SK-N-SH treated with all-trans-retinoic acid at 6 μM for 48 hours (cell line): ENCODE measurements around the gene SHC3.

ENCODE experiments used
- ARNTL ChIP-seq: fragments of 450-650 bp; formaldehyde crosslinking; IDR thresholded peaks from 2 replicates; pipeline ENCODE4 v1.5.0; 2020; ENCODE audit warnings: low read depth, mild to moderate bottlenecking, moderate library complexity, borderline replicate concordance
- RARB ChIP-seq: fragments of 250-450 bp; sonication (Bioruptor Pico); IDR thresholded peaks from 2 replicates; pipeline ENCODE4 v1.8.0; 2021; ENCODE audit warnings: mild to moderate bottlenecking, moderate library complexity
- TCF4 ChIP-seq: fragments of 250-450 bp; sonication (Bioruptor Pico); IDR thresholded peaks from 2 replicates; pipeline ENCODE4 v1.8.0; 2021; ENCODE audit warnings: mild to moderate bottlenecking, moderate library complexity, borderline replicate concordance
- TOX ChIP-seq: fragments of 250-450 bp; sonication (Bioruptor Pico); IDR thresholded peaks from 2 replicates; pipeline ENCODE4 v1.8.0; 2021; ENCODE audit warnings: mild to moderate bottlenecking, moderate library complexity, borderline replicate concordance
- ZFP3 ChIP-seq: fragments of 250-450 bp; sonication (Bioruptor Pico); IDR thresholded peaks from 2 replicates; pipeline ENCODE4 v1.5.0; 2020; ENCODE audit warnings: mild to moderate bottlenecking, moderate library complexity
- ZNF565 ChIP-seq: fragments of 450-650 bp; formaldehyde crosslinking; conservative IDR thresholded peaks from 2 replicates; pipeline ENCODE4 v1.5.0; 2020; ENCODE audit warnings: low read depth, mild to moderate bottlenecking, moderate library complexity
- ZNF70 ChIP-seq: fragments of 450-650 bp; formaldehyde crosslinking; IDR thresholded peaks from 2 replicates; pipeline ENCODE4 v1.5.0; 2020; ENCODE audit warnings: mild to moderate bottlenecking, moderate library complexity
- ZNF8 ChIP-seq: fragments of 450-650 bp; formaldehyde crosslinking; IDR thresholded peaks from 2 replicates; pipeline ENCODE4 v1.5.0; 2020; ENCODE audit warnings: mild to moderate bottlenecking, moderate library complexity
- TF ChIP-seq, protein P1 (sequence below): fragments of 250-450 bp; sonication (Bioruptor Pico); IDR thresholded peaks from 2 replicates; pipeline ENCODE4 v1.5.1; 2020; ENCODE audit warnings: low read depth, mild to moderate bottlenecking, moderate library complexity
- TF ChIP-seq, protein P2 (sequence below): fragments of 250-450 bp; sonication (Bioruptor Pico); IDR thresholded peaks from 2 replicates; pipeline ENCODE4 v1.8.0; 2021; ENCODE audit warnings: low read depth, mild to moderate bottlenecking, moderate library complexity, borderline replicate concordance
- TF ChIP-seq, protein P3 (sequence below): fragments of 250-450 bp; sonication (Bioruptor Pico); IDR thresholded peaks from 2 replicates; pipeline ENCODE4 v1.8.0; 2020; ENCODE audit warnings: mild to moderate bottlenecking, moderate library complexity, borderline replicate concordance

DNA sequence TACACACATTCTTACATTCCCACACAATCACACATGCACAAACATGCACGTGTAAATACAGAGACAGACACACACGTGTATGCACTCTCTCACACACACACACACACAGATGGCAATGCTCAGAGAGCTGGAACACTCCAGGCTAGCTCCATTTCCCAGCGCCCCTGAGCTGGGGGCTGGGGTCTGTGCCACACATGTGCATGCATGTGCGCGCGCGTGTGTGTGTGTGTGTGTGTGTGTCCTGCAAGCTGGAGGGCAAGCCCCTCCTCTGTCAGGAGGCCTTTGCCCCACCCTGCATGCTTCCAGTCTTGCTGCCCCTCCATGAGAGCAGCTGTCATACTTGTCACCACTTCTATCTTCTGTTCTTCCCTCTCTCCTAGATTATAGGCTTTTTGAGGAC is 204.0 kb downstream of the SHC3 start:
- TF ChIP-seq, protein P1, sequence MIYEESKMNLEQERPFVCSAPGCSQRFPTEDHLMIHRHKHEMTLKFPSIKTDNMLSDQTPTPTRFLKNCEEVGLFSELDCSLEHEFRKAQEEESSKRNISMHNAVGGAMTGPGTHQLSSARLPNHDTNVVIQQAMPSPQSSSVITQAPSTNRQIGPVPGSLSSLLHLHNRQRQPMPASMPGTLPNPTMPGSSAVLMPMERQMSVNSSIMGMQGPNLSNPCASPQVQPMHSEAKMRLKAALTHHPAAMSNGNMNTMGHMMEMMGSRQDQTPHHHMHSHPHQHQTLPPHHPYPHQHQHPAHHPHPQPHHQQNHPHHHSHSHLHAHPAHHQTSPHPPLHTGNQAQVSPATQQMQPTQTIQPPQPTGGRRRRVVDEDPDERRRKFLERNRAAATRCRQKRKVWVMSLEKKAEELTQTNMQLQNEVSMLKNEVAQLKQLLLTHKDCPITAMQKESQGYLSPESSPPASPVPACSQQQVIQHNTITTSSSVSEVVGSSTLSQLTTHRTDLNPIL, result no peak
- TF ChIP-seq TOX (CRISPR knock-in tag) (no peak), ARNTL (CRISPR knock-in tag) (no peak), RARB (CRISPR knock-in tag) (no peak), ZNF8 (CRISPR knock-in tag) (no peak), ZNF565 (CRISPR knock-in tag) (no peak), TCF4 (CRISPR knock-in tag) (no peak), ZNF70 (CRISPR knock-in tag) (no peak), ZFP3 (CRISPR knock-in tag) (no peak)
- TF ChIP-seq, protein P2, sequence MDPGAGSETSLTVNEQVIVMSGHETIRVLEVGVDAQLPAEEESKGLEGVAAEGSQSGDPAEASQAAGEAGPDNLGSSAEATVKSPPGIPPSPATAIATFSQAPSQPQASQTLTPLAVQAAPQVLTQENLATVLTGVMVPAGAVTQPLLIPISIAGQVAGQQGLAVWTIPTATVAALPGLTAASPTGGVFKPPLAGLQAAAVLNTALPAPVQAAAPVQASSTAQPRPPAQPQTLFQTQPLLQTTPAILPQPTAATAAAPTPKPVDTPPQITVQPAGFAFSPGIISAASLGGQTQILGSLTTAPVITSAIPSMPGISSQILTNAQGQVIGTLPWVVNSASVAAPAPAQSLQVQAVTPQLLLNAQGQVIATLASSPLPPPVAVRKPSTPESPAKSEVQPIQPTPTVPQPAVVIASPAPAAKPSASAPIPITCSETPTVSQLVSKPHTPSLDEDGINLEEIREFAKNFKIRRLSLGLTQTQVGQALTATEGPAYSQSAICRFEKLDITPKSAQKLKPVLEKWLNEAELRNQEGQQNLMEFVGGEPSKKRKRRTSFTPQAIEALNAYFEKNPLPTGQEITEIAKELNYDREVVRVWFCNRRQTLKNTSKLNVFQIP (CRISPR knock-in tag), result no peak
- TF ChIP-seq, protein P3, sequence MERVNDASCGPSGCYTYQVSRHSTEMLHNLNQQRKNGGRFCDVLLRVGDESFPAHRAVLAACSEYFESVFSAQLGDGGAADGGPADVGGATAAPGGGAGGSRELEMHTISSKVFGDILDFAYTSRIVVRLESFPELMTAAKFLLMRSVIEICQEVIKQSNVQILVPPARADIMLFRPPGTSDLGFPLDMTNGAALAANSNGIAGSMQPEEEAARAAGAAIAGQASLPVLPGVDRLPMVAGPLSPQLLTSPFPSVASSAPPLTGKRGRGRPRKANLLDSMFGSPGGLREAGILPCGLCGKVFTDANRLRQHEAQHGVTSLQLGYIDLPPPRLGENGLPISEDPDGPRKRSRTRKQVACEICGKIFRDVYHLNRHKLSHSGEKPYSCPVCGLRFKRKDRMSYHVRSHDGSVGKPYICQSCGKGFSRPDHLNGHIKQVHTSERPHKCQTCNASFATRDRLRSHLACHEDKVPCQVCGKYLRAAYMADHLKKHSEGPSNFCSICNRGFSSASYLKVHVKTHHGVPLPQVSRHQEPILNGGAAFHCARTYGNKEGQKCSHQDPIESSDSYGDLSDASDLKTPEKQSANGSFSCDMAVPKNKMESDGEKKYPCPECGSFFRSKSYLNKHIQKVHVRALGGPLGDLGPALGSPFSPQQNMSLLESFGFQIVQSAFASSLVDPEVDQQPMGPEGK, result no peak
